ENCODE data around the gene MYCBPAP. TPM values are rescaled to one million over a fixed set of nuclear protein-coding genes. Genes with fewer than 3 reads are reported as not detected.

The MYCBPAP gene
- total and polyA plus RNA-seq, 2 donors (not counting 3 experiments of a cell fraction or from before 2014, with no cell fraction given), result 0.40 to 0.66 TPM

GRCh38 chr17:50577451-50577954 is 69.3 kb downstream of the MYCBPAP start:
- Histone ChIP-seq H3K4me2 (ENCODE audit: insufficient read depth, low read length) (no peak overlapping the region), H3K9ac (replicated peaks; ENCODE audit: extremely low read depth, insufficient read depth, low read length) (no peak overlapping the region), H3K79me2 (ENCODE audit: control insufficient read depth, insufficient read depth, low read length) (no peaks in the 10 kb centered on the region), H3K4me1 (ENCODE audit: control insufficient read depth, extremely low read depth, insufficient read depth, low read length) (no peaks in the 10 kb centered on the region), H3K9me1 (replicated peaks; ENCODE audit: control insufficient read depth, extremely low read depth, insufficient read depth, low read length) (no peaks in the 10 kb centered on the region), H3K27ac (ENCODE audit: insufficient read depth, low read depth, low read length) (no peak overlapping the region), H3K4me3 (replicated peaks in 1 of 3; ENCODE audit: insufficient read depth in 1 of 3, low read depth in 1 of 3, low read length in 3 of 3) (no peak overlapping the region), H3K36me3 (ENCODE audit: control insufficient read depth in 2 of 2, extremely low read depth in 1 of 2, insufficient read depth in 2 of 2, low read length in 2 of 2) (no peaks in the 10 kb centered on the region), H4K20me1 (replicated peaks; ENCODE audit: control insufficient read depth, extremely low read depth, insufficient read depth, low read length) (no peaks in the 10 kb centered on the region), H2AFZ (ENCODE audit: low read depth, low read length) (no peak overlapping the region), H3K9me3 (replicated peaks; ENCODE audit: control insufficient read depth, insufficient read depth, low read length) (no peaks in the 10 kb centered on the region), H3K27me3 (ENCODE audit: control insufficient read depth in 2 of 2, insufficient read depth in 2 of 2, low read length in 2 of 2) (peaks cover 0 to 3% of the 10 kb centered on the region in 2 experiments)
- no peak for DNase-seq (ENCODE audit: low read depth, low spot score)
- BruUV-seq (replicated peaks), result no TSS peak
- POLR2A ChIA-PET, result no interaction called here
- dilution Hi-C loops (cut with MboI; ENCODE audit: extremely low pct_ligation_motif_present, low sequenced_read_pairs), result no loop called here
- CTCF ChIA-PET, result no interaction called here
- TF ChIP-seq MYC (IDR thresholded peaks at IDR 0.05; ENCODE audit: low read depth, low read length) (no peak), MAX (IDR thresholded peaks at IDR 0.05; ENCODE audit: insufficient read depth, insufficient read length) (no peak), POLR2A (IDR thresholded peaks at IDR 0.05; ENCODE audit: low read depth, low read length) (no peak)
- intact Hi-C loops (cut with micrococcal nuclease), result no loop called here
- FAIRE-seq, result no peak

- FAIRE-seq (no peak), DNase-seq (ENCODE audit: low read depth, low spot score) (no peak)
- H4K20me1 ChIP-seq (replicated peaks; ENCODE audit: control insufficient read depth, extremely low read depth, insufficient read depth, low read length), result no peaks in the 10 kb centered on the region
- H3K9me1 ChIP-seq (replicated peaks; ENCODE audit: control insufficient read depth, extremely low read depth, insufficient read depth, low read length), result no peaks in the 10 kb centered on the region
- intact Hi-C loops (cut with micrococcal nuclease) (no loop called here), dilution Hi-C loops (cut with MboI; ENCODE audit: extremely low pct_ligation_motif_present, low sequenced_read_pairs) (no loop called here)
- no TSS peak for BruUV-seq (replicated peaks)
- no peaks in the 10 kb centered on the region for H3K9me3 ChIP-seq (replicated peaks; ENCODE audit: control insufficient read depth, insufficient read depth, low read length)
- no peaks in the 10 kb centered on the region for H3K4me1 ChIP-seq (ENCODE audit: control insufficient read depth, extremely low read depth, insufficient read depth, low read length)
- no peak for TF ChIP-seq JUN (IDR thresholded peaks at IDR 0.05; ENCODE audit: borderline replicate concordance, insufficient read depth, insufficient read length, low read depth)
- no peak for TF ChIP-seq CTCF (IDR thresholded peaks at IDR 0.05; ENCODE audit: extremely low read depth in 1 of 2, insufficient read depth in 1 of 2, low read depth in 1 of 2, low read length in 2 of 2)
- no peak for TF ChIP-seq GATA2 (IDR thresholded peaks at IDR 0.05; ENCODE audit: insufficient read depth, insufficient read length, low read depth, low read length)
- no peak for TF ChIP-seq EZH2 (IDR thresholded peaks at IDR 0.05; ENCODE audit: borderline replicate concordance, low read depth, low read length, severe bottlenecking)
- no peak overlapping the region for H2AFZ ChIP-seq (ENCODE audit: low read depth, low read length)
- H3K4me3 ChIP-seq (replicated peaks in 1 of 3; ENCODE audit: insufficient read depth in 1 of 3, low read depth in 1 of 3, low read length in 3 of 3), result no peak overlapping the region
- CTCF ChIA-PET, result no interaction called here
- peaks cover 0 to 6% of the 10 kb centered on the region in 2 experiments for H3K27me3 ChIP-seq (ENCODE audit: control insufficient read depth in 2 of 2, insufficient read depth in 2 of 2, low read length in 2 of 2)
- no peak overlapping the region for H3K9ac ChIP-seq (replicated peaks; ENCODE audit: extremely low read depth, insufficient read depth, low read length)
- POLR2A ChIA-PET, result no interaction called here
- H3K27ac ChIP-seq (ENCODE audit: insufficient read depth, low read depth, low read length), result no peak overlapping the region
- no peaks in the 10 kb centered on the region for H3K36me3 ChIP-seq (ENCODE audit: control insufficient read depth in 2 of 2, extremely low read depth in 1 of 2, insufficient read depth in 2 of 2, low read length in 2 of 2)
- no peak overlapping the region for H3K4me2 ChIP-seq (ENCODE audit: insufficient read depth, low read length)
- no peaks in the 10 kb centered on the region for H3K79me2 ChIP-seq (ENCODE audit: control insufficient read depth, insufficient read depth, low read length)
Observed at GRCh38 chr17:50578173-50578572, 69.9 kb downstream of the MYCBPAP start.

All from endothelial cell of umbilical vein (primary cell).